GM12873 (cell line): ENCODE results near the gene NMUR2.

Source experiments
- TF ChIP-seq, protein P1 (sequence below): IDR thresholded peaks from 2 replicates; pipeline ENCODE4 v1.5.1; 2012; ENCODE audit warnings: low read depth, mild to moderate bottlenecking, moderate library complexity, low read length, control low read depth; ENCODE audit not compliant: insufficient read depth; ENCODE audit errors: missing control alignments

NMUR2 gene

DNA sequence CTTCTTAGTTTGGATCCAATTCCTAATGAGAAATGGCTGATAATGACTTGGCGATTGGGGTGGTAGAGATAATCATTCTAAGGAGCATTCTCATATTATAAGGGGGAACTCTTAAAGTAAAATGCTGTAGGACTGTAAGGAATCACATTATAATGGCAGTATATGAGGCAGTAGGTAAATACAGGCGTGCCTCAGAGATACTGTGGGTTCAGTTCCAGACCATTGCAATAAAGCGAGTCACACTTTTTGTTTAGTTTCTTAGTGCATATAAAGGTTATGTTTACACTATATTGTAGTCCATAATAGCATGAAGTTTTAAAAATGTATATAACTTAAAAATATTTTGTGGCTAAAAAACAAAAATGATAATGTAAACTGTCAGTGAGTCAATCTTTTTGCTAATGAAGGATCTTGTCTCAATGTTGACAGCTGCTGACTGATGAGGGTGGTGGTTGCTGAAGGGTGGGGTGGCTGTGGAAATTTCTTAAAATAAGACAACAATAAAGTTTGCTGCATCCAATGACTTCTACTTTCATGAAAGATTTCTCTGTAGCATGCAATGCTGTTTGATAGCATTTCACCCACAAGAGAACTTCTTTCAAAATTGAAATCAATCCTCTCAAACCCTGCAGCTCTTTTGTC lies 15.8 kb downstream of the NMUR2 start:
- TF ChIP-seq, protein P1, sequence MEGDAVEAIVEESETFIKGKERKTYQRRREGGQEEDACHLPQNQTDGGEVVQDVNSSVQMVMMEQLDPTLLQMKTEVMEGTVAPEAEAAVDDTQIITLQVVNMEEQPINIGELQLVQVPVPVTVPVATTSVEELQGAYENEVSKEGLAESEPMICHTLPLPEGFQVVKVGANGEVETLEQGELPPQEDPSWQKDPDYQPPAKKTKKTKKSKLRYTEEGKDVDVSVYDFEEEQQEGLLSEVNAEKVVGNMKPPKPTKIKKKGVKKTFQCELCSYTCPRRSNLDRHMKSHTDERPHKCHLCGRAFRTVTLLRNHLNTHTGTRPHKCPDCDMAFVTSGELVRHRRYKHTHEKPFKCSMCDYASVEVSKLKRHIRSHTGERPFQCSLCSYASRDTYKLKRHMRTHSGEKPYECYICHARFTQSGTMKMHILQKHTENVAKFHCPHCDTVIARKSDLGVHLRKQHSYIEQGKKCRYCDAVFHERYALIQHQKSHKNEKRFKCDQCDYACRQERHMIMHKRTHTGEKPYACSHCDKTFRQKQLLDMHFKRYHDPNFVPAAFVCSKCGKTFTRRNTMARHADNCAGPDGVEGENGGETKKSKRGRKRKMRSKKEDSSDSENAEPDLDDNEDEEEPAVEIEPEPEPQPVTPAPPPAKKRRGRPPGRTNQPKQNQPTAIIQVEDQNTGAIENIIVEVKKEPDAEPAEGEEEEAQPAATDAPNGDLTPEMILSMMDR, result no peak

DNA sequence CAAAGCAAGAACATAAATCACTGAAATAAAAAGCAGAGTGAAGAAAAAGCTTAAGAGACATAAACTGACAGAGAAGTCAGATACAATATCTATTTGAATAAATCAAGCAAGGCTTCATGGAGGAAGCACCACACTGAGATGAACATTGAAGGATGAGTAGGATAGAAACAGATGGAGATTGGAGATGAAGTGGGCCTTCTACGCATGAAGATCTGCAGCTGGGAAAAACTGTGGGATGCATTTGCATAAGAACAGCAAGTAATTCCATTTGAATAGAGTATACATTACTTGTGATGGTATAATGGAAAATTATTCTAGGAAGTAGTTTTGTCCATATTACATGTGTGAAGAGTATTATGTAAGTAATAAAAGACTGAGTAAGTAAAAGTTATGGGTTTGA lies 16.5 kb downstream of the NMUR2 start:
- TF ChIP-seq, protein P1, result no peak

DNA sequence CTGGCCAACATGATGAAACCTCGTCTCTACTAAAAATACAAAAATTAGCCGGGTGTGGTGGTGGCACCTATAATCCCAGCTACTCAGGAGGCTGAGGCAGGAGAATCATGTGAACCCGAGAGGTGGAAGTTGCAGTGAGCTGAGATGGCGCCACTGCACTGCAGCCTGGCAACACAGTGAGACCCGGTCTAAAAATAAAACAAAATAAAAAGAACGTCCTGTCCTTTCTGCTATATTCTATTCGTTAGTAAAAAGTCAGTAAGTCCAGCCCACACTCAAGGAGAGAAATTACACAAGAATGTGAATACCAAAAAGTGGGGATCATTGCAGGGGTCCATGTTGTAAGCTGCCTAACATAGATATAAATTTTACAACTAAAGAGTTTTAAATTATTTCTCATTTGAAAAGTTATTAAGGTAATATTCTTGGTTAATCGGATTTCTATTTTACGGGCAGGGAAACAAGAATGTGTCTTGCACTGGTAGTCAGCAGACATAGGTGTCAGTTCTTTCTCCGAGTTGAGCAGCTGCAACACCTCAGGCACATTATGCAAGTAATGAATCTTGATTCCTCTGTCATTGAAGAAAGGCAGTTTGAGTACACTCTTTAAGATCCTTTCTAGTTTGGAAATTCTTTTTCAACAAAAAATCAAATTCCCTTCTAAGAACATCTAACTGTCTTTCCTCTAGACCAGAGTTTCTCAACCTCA lies 24.5 kb downstream of the NMUR2 start:
- TF ChIP-seq, protein P1, result no peak

GRCh38 chr5:152379331-152379730 lies 25.7 kb downstream of the NMUR2 start:
- TF ChIP-seq, protein P1, result no peak

DNA sequence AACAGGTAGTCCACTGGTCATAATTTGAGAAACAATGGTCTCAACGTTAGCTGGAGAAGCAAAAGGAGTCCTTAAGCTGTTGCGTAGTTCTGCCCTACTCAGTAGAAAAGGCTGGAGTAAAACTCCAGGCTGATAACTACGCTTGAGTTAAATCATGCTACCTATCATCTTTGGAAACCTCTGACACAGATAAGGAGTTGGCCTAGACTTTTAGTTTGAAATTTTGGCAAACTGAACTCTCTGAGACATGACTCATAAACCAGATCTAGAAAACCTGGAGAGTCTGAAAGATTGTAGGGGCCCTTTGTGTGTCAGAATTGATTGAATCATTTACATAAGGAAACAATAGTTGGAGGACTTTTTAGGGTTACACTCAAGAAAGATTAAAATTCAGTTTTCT lies 26.3 kb downstream of the NMUR2 start:
- TF ChIP-seq, protein P1, result no peak

DNA sequence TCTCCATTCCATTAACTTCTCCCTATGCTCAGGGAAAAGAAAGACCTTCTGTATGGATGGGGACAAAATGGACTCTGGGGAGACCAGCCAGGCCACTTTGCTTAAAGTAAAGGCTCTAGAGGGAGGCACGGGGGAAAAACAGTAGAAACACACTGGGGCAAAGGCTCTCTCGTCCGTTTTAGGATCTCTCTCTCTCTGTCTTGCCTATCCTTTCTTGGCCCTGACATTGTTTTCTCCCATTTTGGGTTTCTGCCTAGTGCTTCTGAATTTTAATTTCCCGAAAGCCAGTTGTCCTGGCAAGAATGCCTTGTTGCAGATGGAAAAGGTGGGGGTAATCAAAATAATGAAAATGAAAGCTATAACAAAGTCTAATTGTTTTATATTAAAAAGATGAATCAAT lies 28.2 kb downstream of the NMUR2 start:
- TF ChIP-seq, protein P1, result no peak

DNA sequence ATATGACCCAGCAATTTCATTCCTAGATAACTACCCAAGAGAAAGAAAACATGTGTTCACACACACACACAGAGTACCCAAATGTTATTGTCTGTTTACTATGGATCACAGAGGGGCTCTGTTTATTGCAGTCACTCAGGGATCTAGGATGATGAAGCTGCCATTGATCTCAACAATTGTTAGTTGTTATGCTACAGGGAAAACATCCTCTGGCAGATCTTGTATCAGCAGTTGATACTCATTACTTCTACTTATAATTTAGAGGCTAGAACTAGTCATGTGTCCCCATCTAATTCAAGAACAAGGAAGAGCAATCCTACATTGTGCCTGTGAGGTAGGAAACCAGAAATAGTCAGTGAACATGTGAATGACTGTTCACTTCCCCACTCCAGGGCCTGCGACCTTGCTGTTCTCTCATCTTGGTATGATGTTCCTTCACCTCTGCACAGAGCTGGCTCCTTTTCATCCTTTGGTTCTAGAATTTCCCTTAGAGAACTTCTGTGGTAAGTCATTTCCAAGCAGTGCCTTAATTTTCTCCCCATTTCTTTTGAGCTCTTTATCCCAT lies 30.3 kb downstream of the NMUR2 start:
- TF ChIP-seq, protein P1, result no peak
